Ovary (tissue), 3 donors: ENCODE data around the gene TSSK2.

ENCODE experiments used
- EP300 ChIP-seq: sonication (generic); formaldehyde crosslinking; IDR thresholded peaks from one replicate; pipeline ENCODE4 v1.6.1; 2017; ENCODE audit warnings: antibody characterized with exemption
- TF ChIP-seq, protein P1 (sequence below), 3 donors: fragments of 450-650 bp in 2 of 3; fragments of 200-600 bp in 1 of 3; IDR thresholded peaks; one replicate each; pipeline versions ENCODE4 v1.5.1 to v1.8.0; 2016 to 2022; ENCODE audit warnings: antibody characterized with exemption in 3 of 3, mild to moderate bottlenecking in 1 of 3
- donor health status: DM: no; HTN: no; CAD: no.

DNA sequence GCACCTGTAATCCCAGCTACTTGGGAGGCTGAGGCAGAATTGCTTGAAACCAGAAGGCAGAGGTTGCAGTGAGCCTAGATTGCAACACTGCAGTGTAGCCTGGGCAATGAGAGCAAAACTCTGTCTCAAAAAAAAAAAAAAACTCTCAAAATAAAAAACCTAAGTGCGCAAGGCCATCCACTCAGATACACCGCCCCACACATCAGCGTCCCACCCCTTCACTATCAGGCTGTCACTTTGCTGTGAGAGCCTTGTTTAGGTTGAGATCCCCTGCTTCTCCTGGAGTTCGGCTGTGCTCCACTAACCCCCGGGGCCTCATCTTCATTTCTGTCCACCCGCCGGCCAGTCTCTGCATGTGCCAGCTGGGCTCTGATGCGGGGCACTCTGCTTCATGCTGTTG lies 35.3 kb downstream of the TSSK2 start:
- TF ChIP-seq EP300, result no peak
- TF ChIP-seq, protein P1, sequence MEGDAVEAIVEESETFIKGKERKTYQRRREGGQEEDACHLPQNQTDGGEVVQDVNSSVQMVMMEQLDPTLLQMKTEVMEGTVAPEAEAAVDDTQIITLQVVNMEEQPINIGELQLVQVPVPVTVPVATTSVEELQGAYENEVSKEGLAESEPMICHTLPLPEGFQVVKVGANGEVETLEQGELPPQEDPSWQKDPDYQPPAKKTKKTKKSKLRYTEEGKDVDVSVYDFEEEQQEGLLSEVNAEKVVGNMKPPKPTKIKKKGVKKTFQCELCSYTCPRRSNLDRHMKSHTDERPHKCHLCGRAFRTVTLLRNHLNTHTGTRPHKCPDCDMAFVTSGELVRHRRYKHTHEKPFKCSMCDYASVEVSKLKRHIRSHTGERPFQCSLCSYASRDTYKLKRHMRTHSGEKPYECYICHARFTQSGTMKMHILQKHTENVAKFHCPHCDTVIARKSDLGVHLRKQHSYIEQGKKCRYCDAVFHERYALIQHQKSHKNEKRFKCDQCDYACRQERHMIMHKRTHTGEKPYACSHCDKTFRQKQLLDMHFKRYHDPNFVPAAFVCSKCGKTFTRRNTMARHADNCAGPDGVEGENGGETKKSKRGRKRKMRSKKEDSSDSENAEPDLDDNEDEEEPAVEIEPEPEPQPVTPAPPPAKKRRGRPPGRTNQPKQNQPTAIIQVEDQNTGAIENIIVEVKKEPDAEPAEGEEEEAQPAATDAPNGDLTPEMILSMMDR (IDR thresholded peaks at IDR 0.05), result no peak
